Colonic mucosa (tissue), 4 donors: ENCODE data around the gene RBBP9. TPM values are rescaled to one million over a fixed set of nuclear protein-coding genes. Genes with fewer than 3 reads are reported as not detected.

Experiments
- DNase-seq: peaks from one replicate; pipeline ENCODE4 v3.0.0-alpha.2; 2020
- H3K27ac ChIP-seq: fragments of 200-600 bp; one replicate; pipeline ENCODE4 v1.8.0; 2021
- H3K27me3 ChIP-seq: fragments of 200-600 bp; one replicate; pipeline ENCODE4 v1.8.0; 2021
- H3K36me3 ChIP-seq: fragments of 200-600 bp; one replicate; pipeline ENCODE4 v1.8.0; 2021
- H3K4me1 ChIP-seq: fragments of 200-600 bp; one replicate; pipeline ENCODE4 v1.8.0; 2021; ENCODE audit warnings: mild to moderate bottlenecking
- H3K4me3 ChIP-seq: fragments of 200-600 bp; one replicate; pipeline ENCODE4 v1.8.0; 2021
- H3K9ac ChIP-seq, 2 donors: one replicate each; pipeline ENCODE4 v1.7.0; 2013; ENCODE audit warnings: control low read depth in 2 of 2, low read depth in 2 of 2, low read length in 2 of 2
- H3K9me3 ChIP-seq: fragments of 200-600 bp; one replicate; pipeline ENCODE4 v1.8.0; 2021
- intact Hi-C: fragments of 100-400 bp; cut with DNase I; formaldehyde crosslinking; loops from one replicate; pipeline ENCODE4 v1.14.1; 2022
- microRNA-seq: library from miRNA; unstranded; fragments of <30 nt; microRNA quantifications from one replicate; pipeline ENCODE4, GENCODE V29; 2019
- total RNA-seq, 2 donors: library from RNA; stranded (reverse); fragmentation: NEBNext Ultra II Directional in 1 of 2; extraction: Animal tissue kit (Norgen Biotek cat#: 25700) in 1 of 2; gene quantifications; one replicate each; pipeline ENCODE4 v1.2.1, GENCODE V29; 2021
- TF ChIP-seq, protein P1 (sequence below): fragments of 200-600 bp; IDR thresholded peaks from one replicate; pipeline ENCODE4 v1.8.0; 2022; ENCODE audit warnings: antibody characterized with exemption, mild to moderate bottlenecking
- donor health status: healthy.
- donor health status: DM: no; HTN: no; CAD: no.
- donor health status: DM: no; HTN: no; CAD: no.

RBBP9 gene
- total RNA-seq, 2 donors from 2014 or later, result 5.9 to 10.8 TPM

- Histone ChIP-seq H3K27ac (no peak overlapping the region), H3K9ac (no peak overlapping the region), H3K4me1 (no peaks in the 10 kb centered on the region), H3K27me3 (no peaks in the 10 kb centered on the region), H3K9me3 (no peaks in the 10 kb centered on the region), H3K36me3 (no peaks in the 10 kb centered on the region), H3K4me3 (no peak overlapping the region)
- intact Hi-C loops, result no loop called here
- no peak for DNase-seq
- TF ChIP-seq, protein P1, sequence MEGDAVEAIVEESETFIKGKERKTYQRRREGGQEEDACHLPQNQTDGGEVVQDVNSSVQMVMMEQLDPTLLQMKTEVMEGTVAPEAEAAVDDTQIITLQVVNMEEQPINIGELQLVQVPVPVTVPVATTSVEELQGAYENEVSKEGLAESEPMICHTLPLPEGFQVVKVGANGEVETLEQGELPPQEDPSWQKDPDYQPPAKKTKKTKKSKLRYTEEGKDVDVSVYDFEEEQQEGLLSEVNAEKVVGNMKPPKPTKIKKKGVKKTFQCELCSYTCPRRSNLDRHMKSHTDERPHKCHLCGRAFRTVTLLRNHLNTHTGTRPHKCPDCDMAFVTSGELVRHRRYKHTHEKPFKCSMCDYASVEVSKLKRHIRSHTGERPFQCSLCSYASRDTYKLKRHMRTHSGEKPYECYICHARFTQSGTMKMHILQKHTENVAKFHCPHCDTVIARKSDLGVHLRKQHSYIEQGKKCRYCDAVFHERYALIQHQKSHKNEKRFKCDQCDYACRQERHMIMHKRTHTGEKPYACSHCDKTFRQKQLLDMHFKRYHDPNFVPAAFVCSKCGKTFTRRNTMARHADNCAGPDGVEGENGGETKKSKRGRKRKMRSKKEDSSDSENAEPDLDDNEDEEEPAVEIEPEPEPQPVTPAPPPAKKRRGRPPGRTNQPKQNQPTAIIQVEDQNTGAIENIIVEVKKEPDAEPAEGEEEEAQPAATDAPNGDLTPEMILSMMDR, result no peak
Observed at GRCh38 chr20:18456600-18456999, 40.4 kb downstream of the RBBP9 start.

DNA sequence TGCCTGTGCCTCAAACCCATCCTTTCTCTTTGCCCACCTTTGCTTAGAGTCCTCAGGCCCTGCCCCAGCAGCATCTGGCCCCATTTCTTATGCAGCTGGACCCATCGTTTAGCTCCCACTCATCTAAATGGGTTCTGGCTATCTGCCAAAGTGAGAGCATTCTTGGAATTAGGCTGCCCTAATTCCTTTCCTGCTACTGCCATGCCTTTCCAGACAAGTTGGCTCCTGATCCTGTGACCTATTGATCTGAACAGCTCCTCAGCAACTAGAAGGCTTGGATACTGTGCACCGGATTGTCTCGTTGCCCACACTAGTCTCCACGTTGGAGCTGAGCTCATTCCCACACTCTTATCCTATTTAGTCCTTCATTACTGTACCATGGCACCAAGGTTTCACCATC, 53.1 kb downstream of the RBBP9 start:
- Histone ChIP-seq H3K36me3 (no peaks in the 10 kb centered on the region), H3K4me3 (no peak overlapping the region), H3K4me1 (no peaks in the 10 kb centered on the region), H3K9ac (no peak overlapping the region), H3K27ac (no peak overlapping the region), H3K27me3 (no peaks in the 10 kb centered on the region), H3K9me3 (no peaks in the 10 kb centered on the region)
- DNase-seq, result no peak
- intact Hi-C loops, result no loop called here
- TF ChIP-seq, protein P1, result no peak

DNA sequence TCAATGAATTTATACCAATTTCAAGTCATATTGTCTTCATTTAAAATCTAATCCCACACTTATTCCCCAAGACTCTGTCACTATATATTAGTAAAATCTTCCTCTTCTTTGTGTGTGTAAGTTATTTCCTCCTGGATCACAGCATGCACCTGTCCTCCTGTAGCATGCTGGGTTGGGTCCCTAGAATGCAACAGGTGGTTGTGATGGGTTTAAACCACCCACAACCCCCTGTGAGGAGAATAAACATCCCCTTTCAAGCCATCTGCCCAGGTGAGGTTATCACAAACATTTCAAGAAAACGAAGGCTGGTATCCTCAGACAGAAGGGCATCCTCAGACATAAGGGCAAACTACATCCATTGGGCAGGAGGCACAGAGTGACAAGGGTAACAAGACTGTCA, 56.6 kb downstream of the RBBP9 start:
- intact Hi-C loops, result no loop called here
- H3K27ac ChIP-seq, result no peak overlapping the region
- H3K4me1 ChIP-seq, result no peaks in the 10 kb centered on the region
- H3K9ac ChIP-seq, result no peak overlapping the region
- no peaks in the 10 kb centered on the region for H3K36me3 ChIP-seq
- no peaks in the 10 kb centered on the region for H3K9me3 ChIP-seq
- no peak overlapping the region for H3K4me3 ChIP-seq
- no peaks in the 10 kb centered on the region for H3K27me3 ChIP-seq
- no peak for DNase-seq
- TF ChIP-seq, protein P1, result no peak

DNA sequence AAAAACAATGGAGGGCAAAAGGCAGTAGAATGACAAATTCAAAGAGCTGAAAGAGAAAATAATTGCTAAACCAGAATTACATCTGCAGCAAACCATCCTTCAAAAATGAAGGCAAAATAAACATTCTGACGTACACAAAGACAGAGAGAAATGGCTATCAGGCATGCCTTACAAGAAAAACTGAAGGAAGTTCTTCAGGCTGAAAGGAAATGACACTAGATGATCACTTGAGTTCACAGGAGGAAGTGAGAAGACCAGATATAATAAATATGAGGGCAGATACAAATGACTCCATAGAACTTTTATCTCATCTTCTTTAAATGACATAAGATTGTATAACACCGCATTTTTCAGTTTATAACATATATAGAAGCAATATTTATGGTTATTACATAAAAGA, 60.2 kb downstream of the RBBP9 start:
- Histone ChIP-seq H3K9ac (no peak overlapping the region), H3K4me1 (no peaks in the 10 kb centered on the region), H3K27ac (no peak overlapping the region), H3K4me3 (no peak overlapping the region), H3K9me3 (no peaks in the 10 kb centered on the region), H3K36me3 (no peaks in the 10 kb centered on the region), H3K27me3 (no peaks in the 10 kb centered on the region)
- DNase-seq, result no peak
- intact Hi-C loops, result no loop called here
- TF ChIP-seq, protein P1, result no peak

Small RNA genes lying within 50 kb of the gene (microRNA-seq; reads per million reads assigned to microRNA genes)
- gene MIR3192, result not detected

Other genes with a start within 250 kb of the RBBP9 start
- 10 to 100 TPM in 1 of 2 donors, 1 to 10 TPM in 1; 7.4 to 10.9 TPM for gene ZNF133, start 208.7 kb downstream of the RBBP9 start, total RNA-seq
- 1 to 10 TPM; 1.2 to 1.4 TPM for gene DZANK1, start 30.2 kb downstream of the RBBP9 start, total RNA-seq
- gene POLR3F, start 29.8 kb downstream of the RBBP9 start, total RNA-seq, result 1 to 10 TPM; 5.5 to 8.9 TPM
- gene SEC23B, start 10.7 kb upstream of the RBBP9 start, total RNA-seq, result 10 to 100 TPM; 56.5 to 77.8 TPM
- 10 to 100 TPM; 67.9 to 78.1 TPM for gene SMIM26, start 70.2 kb upstream of the RBBP9 start, total RNA-seq
- gene DTD1, start 90.8 kb upstream of the RBBP9 start, total RNA-seq, result 10 to 100 TPM; 17.0 to 21.0 TPM